ENCODE measurements around the gene MPRIP.

DNA sequence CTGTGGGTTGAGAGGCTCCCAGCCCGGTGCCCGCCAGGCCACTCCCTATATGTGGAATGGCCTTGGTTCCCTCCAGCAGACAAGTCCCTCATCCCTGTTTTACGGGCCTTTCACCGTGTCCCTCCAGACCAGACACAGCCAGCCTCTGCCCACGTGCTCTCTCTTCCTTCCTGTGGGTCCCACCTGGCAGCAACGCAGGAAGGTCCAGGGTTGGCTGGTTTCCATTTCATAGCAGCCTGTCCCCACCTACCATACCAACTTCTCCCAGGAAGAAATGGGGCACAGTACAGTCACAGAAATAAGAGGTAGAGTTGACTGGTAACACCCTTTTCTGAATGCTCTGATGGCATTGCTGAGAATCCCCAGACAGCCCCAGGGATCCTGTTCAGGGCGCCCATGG, 128.9 kb downstream of the MPRIP start:
- TF ChIP-seq POLR2AphosphoS5 (IDR thresholded peaks at IDR 0.05) (no peak), MXI1 (conservative IDR thresholded peaks at IDR 0.05; ENCODE audit: poor library complexity, severe bottlenecking) (no peak)
- TF ChIP-seq, protein P1, sequence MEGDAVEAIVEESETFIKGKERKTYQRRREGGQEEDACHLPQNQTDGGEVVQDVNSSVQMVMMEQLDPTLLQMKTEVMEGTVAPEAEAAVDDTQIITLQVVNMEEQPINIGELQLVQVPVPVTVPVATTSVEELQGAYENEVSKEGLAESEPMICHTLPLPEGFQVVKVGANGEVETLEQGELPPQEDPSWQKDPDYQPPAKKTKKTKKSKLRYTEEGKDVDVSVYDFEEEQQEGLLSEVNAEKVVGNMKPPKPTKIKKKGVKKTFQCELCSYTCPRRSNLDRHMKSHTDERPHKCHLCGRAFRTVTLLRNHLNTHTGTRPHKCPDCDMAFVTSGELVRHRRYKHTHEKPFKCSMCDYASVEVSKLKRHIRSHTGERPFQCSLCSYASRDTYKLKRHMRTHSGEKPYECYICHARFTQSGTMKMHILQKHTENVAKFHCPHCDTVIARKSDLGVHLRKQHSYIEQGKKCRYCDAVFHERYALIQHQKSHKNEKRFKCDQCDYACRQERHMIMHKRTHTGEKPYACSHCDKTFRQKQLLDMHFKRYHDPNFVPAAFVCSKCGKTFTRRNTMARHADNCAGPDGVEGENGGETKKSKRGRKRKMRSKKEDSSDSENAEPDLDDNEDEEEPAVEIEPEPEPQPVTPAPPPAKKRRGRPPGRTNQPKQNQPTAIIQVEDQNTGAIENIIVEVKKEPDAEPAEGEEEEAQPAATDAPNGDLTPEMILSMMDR (IDR thresholded peaks at IDR 0.05; ENCODE audit: poor library complexity, severe bottlenecking) = no peak
